Stimulated activated CD4-positive, alpha-beta T cell treated with anti-CD3 and anti-CD28 coated beads, TNF-alpha, amount 100 ng/mL, for 48 hours (primary cell): ENCODE data around the gene OR10H4.
"Not testable (repeated sequence)": the region's sequence is repeated elsewhere in the genome, so short reads cannot be mapped to it uniquely, and the experiment has no call there.

Experiments
- DNase-seq, 3 donors: peaks; one replicate each; pipeline ENCODE4 v3.0.0-alpha.2; 2020; ENCODE audit warnings: low read depth in 3 of 3

The OR10H4 gene

DNA sequence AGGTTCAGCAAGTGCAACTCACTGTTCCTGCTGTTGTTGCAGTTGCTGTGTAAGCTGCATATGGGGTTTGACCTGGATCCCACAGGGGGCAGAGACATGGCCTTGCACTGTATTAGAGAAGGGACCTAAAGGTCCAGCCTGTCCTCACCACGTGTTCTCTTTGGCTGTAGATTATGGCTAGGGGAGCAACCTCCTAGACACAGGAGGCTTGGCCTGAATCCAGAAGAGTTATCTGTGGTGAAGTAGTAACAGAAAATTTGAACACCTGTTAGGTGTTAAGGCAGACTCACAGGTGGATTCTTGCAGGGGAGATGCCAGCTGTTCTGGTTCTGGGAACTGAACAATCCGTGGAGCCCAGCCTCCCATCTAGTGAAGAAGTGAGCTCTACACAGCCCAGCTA, 11.0 kb upstream of the OR10H4 start:
- no peak for DNase-seq

DNA sequence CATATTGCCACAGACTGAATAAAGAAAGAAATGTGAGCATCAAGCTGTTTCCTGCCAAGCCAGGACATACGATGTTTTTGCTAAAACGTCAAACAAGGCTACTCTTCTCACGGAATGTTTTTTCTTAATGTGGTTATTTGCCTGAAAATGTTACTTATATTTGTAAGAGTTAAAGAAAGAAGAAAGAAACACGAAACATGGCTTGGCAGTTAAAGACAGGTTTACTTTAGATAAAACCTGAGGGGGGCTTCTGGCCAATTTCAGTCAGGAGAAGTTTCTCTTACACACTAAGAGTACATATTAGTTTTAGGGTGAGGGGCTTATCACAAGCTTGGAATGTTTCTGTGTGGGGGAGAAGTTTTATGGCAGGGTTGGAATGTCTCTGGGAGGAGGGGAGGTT, 4.4 kb upstream of the OR10H4 start:
- no peak for DNase-seq

DNA sequence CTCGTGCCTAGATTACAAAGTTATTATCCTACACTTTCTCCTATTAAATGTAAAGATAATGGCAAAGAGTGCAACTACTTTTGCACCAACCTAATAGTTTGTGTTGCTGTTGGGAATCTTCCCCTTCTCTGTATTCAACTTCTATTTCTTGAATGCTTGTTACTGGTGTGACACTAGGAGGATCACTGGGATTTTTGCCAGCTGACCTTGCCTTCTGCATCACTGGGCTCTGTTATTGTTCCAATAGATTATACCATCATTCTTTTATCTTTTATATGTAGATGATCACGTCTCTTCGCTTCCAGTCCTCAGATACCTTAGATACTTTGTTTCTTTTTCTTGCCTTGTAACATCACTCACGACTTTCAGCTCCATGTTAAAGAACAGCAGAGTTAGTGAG, 3.5 kb upstream of the OR10H4 start:
- DNase-seq: no peak

DNA sequence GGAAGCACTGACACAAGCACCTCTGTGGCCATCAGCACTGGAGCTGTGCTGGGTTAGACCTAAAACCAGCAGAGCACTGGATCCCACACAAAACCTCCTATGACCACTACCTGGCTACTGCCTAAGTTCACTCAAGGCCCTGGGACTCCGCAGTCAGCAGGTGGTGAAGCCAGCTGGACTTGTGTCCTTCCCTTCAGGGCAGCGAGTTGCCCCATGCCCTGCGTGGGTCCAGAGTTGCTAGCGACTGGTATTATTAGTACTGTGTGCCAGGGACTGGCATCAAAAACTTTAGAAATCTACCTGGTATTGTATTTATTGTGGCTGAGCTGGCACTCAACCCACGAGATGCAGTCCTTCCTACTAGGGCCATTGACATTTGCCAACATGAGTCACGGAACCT, 6.0 kb downstream of the OR10H4 start:
- no peak for DNase-seq

DNA sequence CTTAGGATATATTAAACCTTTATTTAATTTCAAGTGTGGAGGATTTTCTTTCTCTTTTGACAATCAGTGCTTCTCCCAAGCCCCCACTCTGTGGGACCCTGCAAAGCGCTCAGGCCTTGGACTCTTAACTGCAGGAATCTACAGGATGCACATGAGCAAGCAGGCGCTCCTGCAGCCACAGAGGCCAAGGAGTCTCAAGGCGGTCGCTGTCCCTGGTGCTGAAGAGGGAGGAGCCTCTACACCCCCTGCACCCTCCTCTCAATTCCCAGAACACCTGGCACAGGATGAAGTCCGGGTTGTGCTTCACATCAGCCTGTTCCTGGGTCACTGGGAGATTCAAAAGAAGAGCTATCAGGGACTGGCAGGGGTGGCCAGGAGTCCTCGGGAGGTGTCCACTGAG, 13.5 kb downstream of the OR10H4 start:
- DNase-seq: no peak

DNA sequence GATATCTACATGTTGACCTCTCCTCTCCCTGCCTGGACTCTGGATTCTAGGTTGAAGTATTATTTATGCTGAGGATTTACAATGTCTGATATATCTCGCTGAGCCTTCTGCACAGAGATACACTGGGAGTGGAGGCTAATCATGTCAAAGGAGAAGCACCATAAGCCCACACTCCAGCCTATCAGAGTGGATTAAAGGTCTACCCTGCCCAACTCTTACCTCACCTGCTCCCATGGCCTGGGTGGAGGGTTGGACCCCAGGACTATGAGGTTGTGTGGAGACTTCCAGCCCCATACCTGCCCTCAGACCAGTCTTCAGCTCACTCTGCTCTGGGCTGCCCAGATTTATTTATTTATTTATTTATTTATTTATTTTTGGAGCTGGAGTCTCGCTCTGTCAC, 15.4 kb downstream of the OR10H4 start:
- DNase-seq: no peak

DNA sequence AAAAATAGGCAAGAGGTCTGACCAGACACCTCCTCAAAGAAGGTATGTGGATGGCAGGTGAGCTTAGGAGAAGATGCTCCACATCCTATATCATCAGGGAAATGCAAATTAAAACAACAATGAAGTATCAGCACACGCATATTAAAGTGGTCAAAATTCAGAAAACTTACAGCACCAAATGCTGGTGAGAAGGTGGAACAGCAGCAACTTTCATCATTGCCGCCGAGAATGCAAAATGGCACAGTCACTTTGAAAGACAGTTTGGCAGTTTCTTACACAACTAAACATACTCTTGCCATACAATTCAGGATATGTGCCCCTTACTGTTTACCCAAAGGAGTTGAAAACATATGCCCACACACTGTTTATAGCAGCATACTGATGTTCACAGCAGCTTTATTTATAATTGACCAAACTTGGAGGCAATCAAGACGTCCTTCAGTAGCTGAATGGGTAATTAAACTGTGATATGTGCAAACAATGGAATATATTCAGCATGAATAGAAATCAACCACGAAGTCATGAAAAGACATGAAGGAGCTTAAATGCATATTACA, 22.5 kb downstream of the OR10H4 start:
- no peak for DNase-seq

DNA sequence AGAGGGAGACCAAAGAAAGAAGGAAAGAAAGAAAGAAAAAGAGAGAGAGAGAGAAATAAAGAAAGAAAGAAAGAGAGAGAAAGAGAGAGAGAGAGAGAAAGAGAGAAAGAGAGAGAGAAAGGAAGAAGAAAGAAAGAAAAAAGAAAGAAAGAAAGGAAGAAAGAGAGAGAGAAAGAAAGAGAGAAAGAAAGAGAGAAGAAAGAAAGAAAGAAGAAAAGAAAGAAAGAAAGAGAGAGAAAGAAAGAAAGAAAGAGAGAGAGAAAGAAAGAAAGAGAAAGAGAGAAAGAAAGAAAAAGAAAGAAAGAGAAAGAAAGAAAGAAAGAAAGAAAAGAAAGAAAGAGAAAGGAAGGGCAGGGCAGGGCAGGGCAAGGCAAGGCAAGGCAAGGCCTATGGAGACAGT, 23.2 kb downstream of the OR10H4 start:
- DNase-seq: not testable (repeated sequence)

DNA sequence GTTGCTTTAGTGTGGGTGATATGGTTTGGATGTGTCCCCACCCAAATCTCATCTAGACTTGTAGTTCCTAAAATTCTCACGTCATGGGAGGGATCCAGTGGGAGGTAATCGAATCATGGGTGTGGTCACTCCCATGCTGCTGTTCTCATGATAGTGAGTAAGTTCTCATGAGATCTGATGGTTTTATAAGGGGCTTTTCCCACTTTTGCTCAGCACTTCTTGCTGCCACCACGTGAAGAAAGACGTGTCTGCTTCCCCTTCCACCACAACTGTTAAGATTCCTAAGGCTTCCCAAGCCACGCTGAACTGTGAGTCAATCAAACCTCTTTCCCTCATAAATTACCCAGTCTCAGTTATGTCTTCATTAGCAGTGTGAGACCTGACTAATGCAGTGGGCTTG, 26.0 kb downstream of the OR10H4 start:
- no peak for DNase-seq

DNA sequence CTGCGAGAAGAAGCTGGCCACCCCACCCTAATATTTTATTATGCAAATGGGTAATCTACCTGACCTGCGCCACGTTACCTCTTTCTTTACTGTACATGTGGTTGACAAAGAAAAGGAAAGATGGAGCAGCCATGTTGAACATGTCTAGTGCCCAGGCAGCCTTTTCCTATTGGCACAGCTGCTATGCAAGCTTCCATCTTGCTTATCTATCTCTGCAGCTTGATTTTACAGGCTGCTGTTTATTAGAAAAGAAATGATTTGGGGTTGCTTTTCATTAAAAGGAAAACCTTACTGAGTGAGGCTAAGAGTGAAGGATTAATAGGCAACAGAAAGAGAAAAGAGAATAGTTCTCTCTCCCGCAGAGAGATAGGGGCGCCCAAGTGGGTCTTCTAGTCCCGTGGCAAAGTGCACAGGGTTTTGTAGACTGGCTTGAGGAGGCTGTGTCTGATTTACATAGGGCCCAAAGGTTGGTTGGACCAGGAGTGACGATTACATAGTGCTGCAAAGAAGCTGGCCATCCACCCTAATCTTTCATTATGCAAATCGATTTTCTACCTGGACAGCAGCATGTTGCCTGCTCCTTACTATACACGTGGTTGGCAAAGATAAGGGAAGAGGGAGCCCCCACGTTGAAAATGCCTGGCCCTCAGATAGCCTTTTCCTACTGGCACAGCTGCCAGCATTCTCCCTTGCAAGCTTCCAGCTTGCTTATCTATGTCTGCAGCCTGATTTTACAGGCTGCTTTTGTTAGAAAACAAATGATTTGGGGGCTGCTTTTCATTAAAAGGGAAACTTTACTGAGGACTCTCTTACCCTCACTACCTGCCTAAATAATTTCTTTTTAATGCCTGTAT, 28.3 kb downstream of the OR10H4 start:
- no peak for DNase-seq

DNA sequence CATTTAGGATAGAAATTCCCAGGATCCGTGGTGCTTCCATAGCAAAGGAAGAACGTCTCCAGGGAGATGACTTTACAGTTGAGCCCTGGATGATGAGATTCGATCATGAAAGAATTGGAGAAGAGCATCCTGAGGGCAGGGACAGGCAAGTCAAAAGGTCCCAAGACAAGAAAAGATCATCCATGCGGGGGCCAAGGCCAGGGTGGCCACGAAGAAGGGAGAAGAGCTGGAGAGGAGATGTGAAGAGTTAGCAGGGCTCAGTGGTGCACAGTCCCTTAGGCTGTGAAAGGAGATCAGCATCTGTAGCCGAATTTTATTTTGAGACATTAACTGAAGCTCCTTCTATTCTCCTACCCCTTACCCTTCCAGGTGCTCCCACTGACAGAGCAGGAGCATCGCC, 28.9 kb downstream of the OR10H4 start:
- DNase-seq: no peak

DNA sequence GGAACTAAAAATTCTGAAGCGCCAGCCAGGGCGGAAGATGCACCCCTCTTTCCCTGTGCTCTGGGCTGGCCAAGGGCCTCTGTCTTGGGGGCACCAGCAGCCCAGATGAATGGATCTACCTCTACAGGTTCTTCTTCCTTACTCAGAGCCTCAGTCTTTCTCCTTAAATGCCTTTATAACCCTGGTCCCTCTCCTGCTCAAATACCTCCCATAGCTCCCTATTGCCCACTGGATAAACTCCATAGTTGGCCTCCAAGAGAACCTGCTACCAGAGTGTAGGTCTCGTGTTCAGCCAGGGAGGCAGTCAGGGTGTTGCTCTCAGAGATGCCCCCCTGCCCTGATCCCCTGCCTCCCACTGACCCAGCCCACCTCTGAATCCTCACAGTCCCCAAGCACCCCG, 30.5 kb downstream of the OR10H4 start:
- no peak for DNase-seq

DNA sequence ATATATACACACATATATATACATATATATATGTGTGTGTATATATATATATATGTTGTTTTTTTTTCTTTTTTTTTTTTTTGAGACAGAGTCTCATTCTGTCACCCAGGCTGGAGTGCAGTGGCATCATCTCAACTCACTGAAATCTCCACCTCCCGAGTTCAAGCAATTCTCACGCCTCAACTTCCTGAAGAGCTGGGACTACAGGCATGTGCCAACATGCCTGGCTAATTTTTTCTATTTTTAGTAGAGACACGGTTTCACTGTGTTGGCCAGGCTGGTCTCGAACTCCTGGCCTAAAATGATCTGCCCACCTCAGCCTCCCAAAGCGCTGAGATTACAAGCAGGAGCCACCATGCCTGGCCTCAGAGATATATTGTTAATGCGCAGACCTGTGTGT, 37.0 kb downstream of the OR10H4 start:
- DNase-seq: not testable (repeated sequence)

DNA sequence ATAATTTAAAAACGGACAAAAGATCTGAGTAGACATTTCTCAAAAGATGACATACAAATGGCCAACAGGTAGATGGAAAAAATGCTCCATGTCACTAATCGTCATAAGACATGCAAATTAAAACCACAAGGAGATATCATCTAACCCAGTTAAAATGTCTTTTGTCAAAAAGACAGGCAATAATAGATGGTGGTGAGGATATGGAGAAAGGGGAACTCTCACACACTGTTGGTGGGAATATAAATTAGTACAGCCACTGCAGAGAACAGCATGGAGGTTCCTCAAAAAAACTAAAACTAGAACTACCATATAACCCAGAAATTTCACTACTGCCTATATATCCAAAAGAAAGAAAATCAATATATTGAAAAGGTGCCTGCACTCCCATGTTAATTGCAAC, 37.9 kb downstream of the OR10H4 start:
- no peak for DNase-seq

DNA sequence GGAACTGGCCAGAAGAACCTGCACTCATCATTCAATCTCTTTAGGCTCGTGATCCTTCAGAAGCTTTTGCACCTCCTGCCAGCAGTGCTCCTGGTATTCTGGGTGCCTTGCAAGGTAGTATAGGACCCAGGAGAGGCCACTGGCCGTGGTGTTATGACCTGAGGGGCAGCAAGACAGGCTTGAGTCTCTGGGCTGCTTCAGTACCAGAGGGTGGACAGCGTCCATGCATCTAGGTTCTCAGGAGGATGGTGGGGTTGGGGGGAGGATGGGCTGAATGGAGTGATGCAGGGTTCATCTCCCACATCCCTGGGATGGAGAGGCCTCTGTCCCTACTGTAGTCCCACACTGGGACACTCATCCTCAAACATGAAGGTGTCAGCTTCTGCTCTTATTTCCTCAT, 41.1 kb downstream of the OR10H4 start:
- DNase-seq: no peak

DNA sequence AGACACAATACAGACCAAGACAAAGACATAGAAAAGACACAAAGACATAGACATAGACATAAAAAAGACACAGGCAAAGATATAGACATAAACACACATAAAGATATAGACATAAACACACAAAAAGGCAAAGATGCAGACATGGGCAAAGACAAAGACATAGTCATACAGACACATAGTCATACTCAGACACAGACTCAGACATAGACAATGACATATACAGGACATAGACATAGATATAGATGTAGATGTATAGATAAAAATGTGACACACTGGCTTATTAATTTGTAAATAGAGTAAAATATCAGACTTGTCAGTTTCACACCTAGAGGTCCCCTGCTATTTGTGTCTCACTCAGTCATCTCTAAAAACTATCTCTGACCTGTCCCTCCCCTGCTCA, 42.8 kb downstream of the OR10H4 start:
- no peak for DNase-seq

DNA sequence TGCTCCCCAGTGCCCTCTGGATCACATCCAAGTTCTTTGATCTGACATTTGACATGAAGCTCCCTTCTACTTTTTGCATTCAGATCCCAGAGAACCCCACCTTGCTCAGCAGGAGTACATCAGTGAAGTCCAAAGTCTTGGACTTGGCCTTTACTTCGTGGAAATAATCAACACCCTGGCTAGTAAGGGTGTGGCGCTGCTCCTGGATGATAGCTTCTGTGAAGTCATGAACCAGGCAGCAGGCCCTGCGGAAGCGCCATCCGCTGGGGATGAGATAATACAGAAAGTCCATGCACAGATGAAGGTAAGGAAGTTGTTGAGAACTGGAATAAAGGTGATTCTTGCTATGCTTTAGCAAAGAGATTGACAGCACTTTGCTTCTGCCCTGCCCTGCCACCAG, 43.2 kb downstream of the OR10H4 start:
- DNase-seq: no peak

DNA sequence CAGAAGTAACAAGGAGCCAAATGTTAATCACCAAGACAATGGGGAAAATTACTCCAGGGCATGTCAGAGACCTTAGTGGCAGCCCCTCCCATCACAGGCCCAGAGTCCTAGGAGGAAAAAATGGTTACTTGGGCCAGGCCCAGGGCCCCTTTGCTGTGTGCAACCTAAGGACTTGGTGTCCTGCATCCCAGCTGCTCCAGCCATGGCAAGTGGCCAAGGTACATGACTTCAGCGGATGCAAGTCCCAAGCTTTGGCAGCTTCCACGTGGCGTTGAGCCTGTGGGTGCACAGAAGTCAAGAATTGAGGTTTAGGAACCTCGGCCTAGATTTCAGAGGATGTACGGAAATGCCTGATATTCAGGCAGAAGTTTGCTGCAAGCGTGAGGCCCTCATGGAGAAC, 46.7 kb downstream of the OR10H4 start:
- no peak for DNase-seq

DNA sequence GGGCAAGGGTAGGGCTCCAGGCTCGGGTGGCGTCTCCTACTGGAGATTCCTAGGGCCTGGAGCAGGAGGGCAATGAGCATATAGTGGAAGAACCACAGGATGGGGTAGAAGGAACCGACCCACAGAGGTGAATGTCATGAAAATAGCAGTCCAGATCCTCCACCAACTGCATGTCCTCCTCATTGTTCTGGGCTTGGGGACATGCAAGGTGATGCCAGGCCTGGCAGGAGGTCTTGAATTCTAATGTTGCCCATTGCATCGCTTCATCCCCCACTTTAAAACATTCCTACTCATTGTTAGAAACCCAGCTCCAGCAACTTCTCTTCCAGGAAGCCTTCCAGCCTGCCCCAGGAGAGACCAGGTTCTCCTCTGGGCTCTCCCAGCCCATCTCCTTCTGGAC, 49.4 kb downstream of the OR10H4 start:
- DNase-seq: no peak
